HG03159 (cell line): Measurements from ENCODE around the gene BCAS1.

Experiments used
- ATAC-seq: cut with Tn5 transposase; IDR thresholded peaks from one replicate; pipeline ENCODE4 v1.9.1; 2021; ENCODE audit warnings: mild to moderate bottlenecking, moderate library complexity; ENCODE audit not compliant: unreplicated experiment

Gene BCAS1

DNA sequence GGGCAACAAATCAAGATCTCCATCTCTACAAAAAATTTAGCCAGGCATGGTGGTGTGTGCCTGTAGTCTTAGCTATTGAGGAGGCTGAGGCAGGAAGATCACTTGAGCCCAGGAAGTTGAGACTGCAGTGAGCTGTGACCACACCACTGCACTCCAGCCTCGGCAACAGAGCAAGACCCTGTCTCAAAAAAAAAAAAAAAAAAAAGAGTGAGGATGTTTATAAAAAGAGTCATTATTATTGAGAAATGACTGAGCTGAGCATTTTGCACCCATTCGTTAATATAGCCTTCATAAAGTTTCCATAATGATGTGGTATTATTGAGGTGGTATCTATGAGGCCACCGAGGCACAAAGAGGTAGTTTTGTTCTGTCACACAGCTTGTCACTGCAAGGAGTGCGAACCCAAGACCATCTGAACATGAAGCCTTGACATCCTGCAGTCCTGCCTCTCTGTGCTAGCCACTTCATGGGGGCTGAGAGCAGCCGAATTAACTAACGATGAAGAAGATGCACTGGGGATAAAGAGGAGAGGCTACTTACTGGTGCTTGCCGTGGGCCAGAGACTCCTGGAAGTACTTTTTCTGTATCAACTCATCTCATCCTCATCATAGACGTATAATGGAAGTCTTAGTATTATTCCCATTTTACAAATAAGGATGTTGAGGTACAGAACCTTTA is 175.5 kb downstream of the BCAS1 start:
- ATAC-seq: no peak
